GM12878 (cell line): ENCODE measurements around the gene PNMA6E. TPM values are rescaled to one million over a fixed set of nuclear protein-coding genes. Genes with fewer than 3 reads are reported as not detected.

Experiments
- ATAC-seq: fragments of 200-7000 bp; cut with Tn5 transposase; 3 replicates; pipeline ENCODE4 v1.9.1; 2020; ENCODE audit warnings: mild to moderate bottlenecking, moderate library complexity
- BruUV-seq: library from RNA; stranded (reverse); fragments of 400-500 nt; replicated peaks from 2 replicates; lab custom pipeline; 2021; lab: Mats Ljungman, UMichigan
- CTCF ChIA-PET: fragments of 300-600 bp; sonication (Branson Sonifier 250); formaldehyde crosslinking; extraction: SDS; loops from one replicate; lab custom pipeline; 2021; ENCODE audit warnings: inconsistent platforms; lab: Yijun Ruan, JAX
- POLR2A ChIA-PET: fragments of 350-600 bp; formaldehyde crosslinking; extraction: SDS; loops from one replicate; lab custom pipeline; 2021; ENCODE audit warnings: inconsistent platforms; lab: Charles Lee
- RAD21 ChIA-PET: fragments of 300-600 bp; sonication (Branson Sonifier 250); formaldehyde crosslinking; loops from one replicate; lab custom pipeline; 2023; ENCODE audit warnings: antibody characterized with exemption; ENCODE audit not compliant: unreplicated experiment; lab: Charles Lee
- SMC1A ChIA-PET: fragments of 300-600 bp; sonication (Branson Sonifier 250); formaldehyde crosslinking; loops from one replicate; lab custom pipeline; 2023; ENCODE audit not compliant: unreplicated experiment, uncharacterized antibody; lab: Charles Lee
- DNase-seq: peaks from one replicate; pipeline ENCODE4 v3.0.0-alpha.2; 2011; ENCODE audit warnings: low read depth, low spot score
- FAIRE-seq: peaks from 3 replicates; lab custom pipeline; 2011; peaks lifted over from hg19 to GRCh38; lab: Jason Lieb, UNC
- H2AFZ ChIP-seq: 2 replicates; pipeline ENCODE4 v1.6.0; 2011; ENCODE audit warnings: low read depth, low read length, control low read depth; ENCODE audit not compliant: control insufficient read depth
- H3K27ac ChIP-seq: 2 replicates; pipeline ENCODE4 v1.5.1; 2011; ENCODE audit warnings: control low read depth; ENCODE audit not compliant: control insufficient read depth, insufficient read depth
- H3K27me3 ChIP-seq, 2 experiments: replicated peaks in 1 of 2; 2 replicates each; pipeline versions ENCODE4 v1.6.0 to v1.6.1; 2011; ENCODE audit warnings: low read length in 1 of 2; ENCODE audit not compliant: control insufficient read depth in 2 of 2, insufficient read depth in 2 of 2
- H3K36me3 ChIP-seq, 2 experiments: 2 replicates each; pipeline ENCODE4 v1.5.1; 2011; ENCODE audit warnings: low read length in 1 of 2; ENCODE audit not compliant: control insufficient read depth in 2 of 2, insufficient read depth in 2 of 2
- H3K4me1 ChIP-seq: 2 replicates; pipeline ENCODE4 v1.6.1; 2011; ENCODE audit warnings: mild to moderate bottlenecking, low read length, moderate library complexity, mixed read lengths; ENCODE audit not compliant: control insufficient read depth, insufficient read depth
- H3K4me2 ChIP-seq: 2 replicates; pipeline ENCODE4 v1.6.0; 2011; ENCODE audit warnings: control low read depth; ENCODE audit not compliant: control insufficient read depth, insufficient read depth
- H3K4me3 ChIP-seq: fragments of 200-600 bp; sonication (generic); 2 replicates; pipeline ENCODE4 v1.5.1; 2016
- H3K79me2 ChIP-seq: 2 replicates; pipeline ENCODE4 v1.6.0; 2011; ENCODE audit warnings: low read length; ENCODE audit not compliant: control insufficient read depth, insufficient read depth
- H3K9ac ChIP-seq: 2 replicates; pipeline ENCODE4 v1.8.0; 2011; ENCODE audit warnings: low read length, control low read depth, mixed read lengths; ENCODE audit not compliant: control insufficient read depth, insufficient read depth
- H3K9me3 ChIP-seq: replicated peaks from 3 replicates; pipeline ENCODE4 v1.5.1; 2011; ENCODE audit warnings: mild to moderate bottlenecking, low read length; ENCODE audit not compliant: control insufficient read depth, insufficient read depth
- H4K20me1 ChIP-seq: 2 replicates; pipeline ENCODE4 v1.6.0; 2011; ENCODE audit not compliant: control insufficient read depth, insufficient read depth
- ESRRA ChIP-seq: IDR thresholded peaks from 2 replicates; pipeline ENCODE4 v1.6.1; 2012; ENCODE audit warnings: mild to moderate bottlenecking, low read length, improper control_type of control experiment
- GATAD2B ChIP-seq: fragments of 450-650 bp; conservative IDR thresholded peaks from 2 replicates; pipeline ENCODE4 v1.6.1; 2017; ENCODE audit warnings: low read depth, mild to moderate bottlenecking, moderate library complexity
- JUND ChIP-seq: IDR thresholded peaks from 2 replicates; pipeline ENCODE4 v1.6.1; 2012; ENCODE audit warnings: low read depth, mild to moderate bottlenecking, low read length, improper control_type of control experiment, moderate library complexity
- NBN ChIP-seq: fragments of 450-650 bp; IDR thresholded peaks from 2 replicates; pipeline ENCODE4 v1.6.1; 2016
- SRF ChIP-seq, 2 experiments: IDR thresholded peaks; 2 replicates each; pipeline ENCODE4 v1.6.1; 2011; ENCODE audit warnings: low read depth in 2 of 2, low read length in 2 of 2, mild to moderate bottlenecking in 1 of 2, moderate library complexity in 1 of 2
- ZZZ3 ChIP-seq: IDR thresholded peaks from 2 replicates; pipeline ENCODE4 v1.6.1; 2011; ENCODE audit warnings: low read depth; ENCODE audit not compliant: control insufficient read depth, insufficient read length
- WGBS: methylation state at CpG from one replicate; pipeline ENCODE4 v1.1.6; 2016; ENCODE audit warnings: low lambda C conversion rate; ENCODE audit not compliant: insufficient replicate concordance, insufficient coverage; ENCODE audit errors: missing lambda C conversion rate; 5-methylcytosine and 5-hydroxymethylcytosine counted together
- in situ Hi-C: fragments of 300-500 bp; cut with MboI; formaldehyde crosslinking; loops from 9 replicates; pipeline ENCODE4 v1.14.3; 2018; ENCODE audit warnings: mixed read lengths
- intact Hi-C: fragments of 100-400 bp; cut with micrococcal nuclease; formaldehyde crosslinking; loops from one replicate; pipeline ENCODE4 v1.14.2; 2022; ENCODE audit not compliant: unreplicated experiment
- polyA plus RNA-seq, 11 experiments: library from polyadenylated mRNA; depleted of rRNA in 4 of 11; unstranded in 6 of 11; stranded (reverse) in 5 of 11; fragments of >200 nt; fragmentation: Nextera tagmentation in 4 of 11; fragmentation: Illumina TruSeq in 1 of 11; extraction: Ambion mirVana in 4 of 11; extraction: Trizol in 1 of 11; gene quantifications; 1 replicate in 1 of 11; 2 replicates in 10 of 11; pipeline versions ENCODE4 v1.2.1 to v1.2.3, GENCODE V29; 2011 to 2016; ENCODE audit warnings: inconsistent platforms in 2 of 11, missing spikeins in 2 of 11, low read depth in 1 of 11
- total RNA-seq, 4 experiments: library from RNA; depleted of rRNA in 3 of 4; stranded (reverse); fragments of >200 nt in 3 of 4; fragmentation: Illumina TruSeq in 1 of 4; extraction: Trizol in 1 of 4; gene quantifications; 2 replicates each; pipeline versions ENCODE4 v1.2.1 to v1.2.3, GENCODE V29; 2013 to 2021

PNMA6E gene
- total and polyA plus RNA-seq, 10 of the 15 experiments (the other 5 are each of a cell fraction or from before 2014, with no cell fraction given) = not detected

- FAIRE-seq (no peak), ATAC-seq (no peak), DNase-seq (no peak)
- intact Hi-C loops (no loop called here), in situ Hi-C loops (no loop called here)
- Histone ChIP-seq H2AFZ (no peak overlapping the region), H3K9ac (no peak overlapping the region), H3K36me3 (no peaks in the 10 kb centered on the region), H3K79me2 (no peaks in the 10 kb centered on the region), H3K27me3 (no peaks in the 10 kb centered on the region), H3K4me3 (no peak overlapping the region), H3K9me3 (peaks cover 1% of the 10 kb centered on the region; the same call in 1 of the 3 replicates), H3K27ac (no peak overlapping the region), H3K4me2 (no peak overlapping the region), H4K20me1 (no peaks in the 10 kb centered on the region), H3K4me1 (no peaks in the 10 kb centered on the region)
- ChIA-PET CTCF (no interaction called here), RAD21 (no interaction called here), POLR2A (no interaction called here), SMC1A (no interaction called here)
- BruUV-seq = no TSS peak
- TF ChIP-seq ZZZ3 (no peak), ESRRA (no peak), NBN (no peak), GATAD2B (no peak)
- 7% methylated on average over 1 of the region's 1 CpG for WGBS
These were observed 43.3 kb downstream of the PNMA6E start for GRCh38 chrX:153357877-153358276.

- H3K27ac ChIP-seq = no peak overlapping the region
- H3K9ac ChIP-seq = no peak overlapping the region
- H3K27me3 ChIP-seq = no peaks in the 10 kb centered on the region
- POLR2A ChIA-PET = no interaction called here
- H3K4me3 ChIP-seq = no peak overlapping the region
- in situ Hi-C loops (no loop called here), intact Hi-C loops (no loop called here)
- H3K4me1 ChIP-seq = no peaks in the 10 kb centered on the region
- no peak overlapping the region for H2AFZ ChIP-seq
- CTCF ChIA-PET = interaction anchor here (1.0 kb wide), 1 partner anchor 11 kb away, joined by 3 read pairs; no protein-coding TSS in a partner anchor
- SMC1A ChIA-PET = no interaction called here
- ATAC-seq = no peak
- no peaks in the 10 kb centered on the region for H3K79me2 ChIP-seq
- WGBS = 68% methylated on average over 12 of the region's 12 CpGs
- TF ChIP-seq SRF (IDR thresholded peaks at IDR 0.05; ENCODE audit: low read depth in 2 of 2, low read length in 2 of 2) = no peak
- no peak for TF ChIP-seq JUND
- no TSS peak for BruUV-seq
- RAD21 ChIA-PET = no interaction called here
- peaks cover 1% of the 10 kb centered on the region; the same call in 1 of the 3 replicates for H3K9me3 ChIP-seq
- H4K20me1 ChIP-seq = no peaks in the 10 kb centered on the region
- DNase-seq = no peak
- no peaks in the 10 kb centered on the region for H3K36me3 ChIP-seq
- no peak overlapping the region for H3K4me2 ChIP-seq
- FAIRE-seq = no peak
These were observed 47.7 kb downstream of the PNMA6E start for GRCh38 chrX:153353416-153353815.
